ENCODE data around the gene STX16. TPM values are rescaled to one million over a fixed set of nuclear protein-coding genes. Genes with fewer than 3 reads are reported as not detected.

Gene STX16
- total RNA-seq, 1 experiment from 2014 or later: 93.3 TPM

DNA sequence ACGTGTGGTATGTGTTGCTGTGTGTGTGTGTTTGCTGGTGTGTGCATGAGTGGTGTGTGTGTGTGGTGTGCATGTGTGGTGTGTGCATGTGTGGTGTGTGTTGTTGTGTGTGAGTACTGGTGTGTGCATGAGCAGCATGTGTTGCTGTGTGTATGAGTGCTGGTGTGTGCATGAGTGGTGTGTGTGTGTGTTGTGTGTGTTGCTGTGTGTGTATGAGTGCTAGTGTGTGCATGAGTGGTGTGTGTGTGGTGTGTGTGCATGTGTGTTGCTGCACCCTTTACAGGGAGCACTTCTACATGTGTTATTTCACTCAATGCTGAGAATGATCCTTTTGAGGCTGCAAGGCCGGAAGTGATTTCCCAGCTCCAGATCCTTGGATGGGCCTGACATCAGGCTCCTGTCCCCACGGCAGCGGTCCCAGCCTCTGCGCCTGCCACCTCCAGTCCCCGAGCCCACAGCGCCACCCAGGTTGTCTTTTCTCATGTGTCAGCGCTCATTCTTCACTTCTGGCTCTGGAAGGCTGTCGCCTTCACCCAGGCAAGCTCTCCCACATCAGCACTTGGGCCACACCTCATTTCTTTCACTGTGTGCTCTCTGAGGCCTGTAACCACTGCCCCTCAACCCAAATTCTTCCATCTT is 44.1 kb downstream of the STX16 start:
- H3K36me3 Mint-ChIP-seq (ENCODE audit: insufficient read depth, unreplicated experiment): peaks cover 7% of the 10 kb centered on the region
- CTCF ChIA-PET: interaction anchor here (2.3 kb wide), 1 partner anchor 10 kb away, joined by 10 read pairs; no protein-coding TSS in a partner anchor
- H3K27ac Mint-ChIP-seq (ENCODE audit: low read depth, unreplicated experiment): no peak overlapping the region
- no peaks in the 10 kb centered on the region for H3K27me3 Mint-ChIP-seq (ENCODE audit: insufficient read depth, unreplicated experiment)
- no peak for DNase-seq (ENCODE audit: unreplicated experiment)
- POLR2A ChIA-PET: no interaction called here
- no peaks in the 10 kb centered on the region for H3K9me3 Mint-ChIP-seq (ENCODE audit: unreplicated experiment)
- intact Hi-C loops (cut with micrococcal nuclease): no loop called here
- no TSS peak for BruUV-seq (replicated peaks)
- H3K4me3 Mint-ChIP-seq (ENCODE audit: unreplicated experiment): no peak overlapping the region
- TF ChIP-seq, protein P1, sequence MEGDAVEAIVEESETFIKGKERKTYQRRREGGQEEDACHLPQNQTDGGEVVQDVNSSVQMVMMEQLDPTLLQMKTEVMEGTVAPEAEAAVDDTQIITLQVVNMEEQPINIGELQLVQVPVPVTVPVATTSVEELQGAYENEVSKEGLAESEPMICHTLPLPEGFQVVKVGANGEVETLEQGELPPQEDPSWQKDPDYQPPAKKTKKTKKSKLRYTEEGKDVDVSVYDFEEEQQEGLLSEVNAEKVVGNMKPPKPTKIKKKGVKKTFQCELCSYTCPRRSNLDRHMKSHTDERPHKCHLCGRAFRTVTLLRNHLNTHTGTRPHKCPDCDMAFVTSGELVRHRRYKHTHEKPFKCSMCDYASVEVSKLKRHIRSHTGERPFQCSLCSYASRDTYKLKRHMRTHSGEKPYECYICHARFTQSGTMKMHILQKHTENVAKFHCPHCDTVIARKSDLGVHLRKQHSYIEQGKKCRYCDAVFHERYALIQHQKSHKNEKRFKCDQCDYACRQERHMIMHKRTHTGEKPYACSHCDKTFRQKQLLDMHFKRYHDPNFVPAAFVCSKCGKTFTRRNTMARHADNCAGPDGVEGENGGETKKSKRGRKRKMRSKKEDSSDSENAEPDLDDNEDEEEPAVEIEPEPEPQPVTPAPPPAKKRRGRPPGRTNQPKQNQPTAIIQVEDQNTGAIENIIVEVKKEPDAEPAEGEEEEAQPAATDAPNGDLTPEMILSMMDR (IDR thresholded peaks at IDR 0.05; ENCODE audit: unreplicated experiment): no peak
- peaks cover 5% of the 10 kb centered on the region for H3K4me1 Mint-ChIP-seq (ENCODE audit: insufficient read depth, unreplicated experiment)

DNA sequence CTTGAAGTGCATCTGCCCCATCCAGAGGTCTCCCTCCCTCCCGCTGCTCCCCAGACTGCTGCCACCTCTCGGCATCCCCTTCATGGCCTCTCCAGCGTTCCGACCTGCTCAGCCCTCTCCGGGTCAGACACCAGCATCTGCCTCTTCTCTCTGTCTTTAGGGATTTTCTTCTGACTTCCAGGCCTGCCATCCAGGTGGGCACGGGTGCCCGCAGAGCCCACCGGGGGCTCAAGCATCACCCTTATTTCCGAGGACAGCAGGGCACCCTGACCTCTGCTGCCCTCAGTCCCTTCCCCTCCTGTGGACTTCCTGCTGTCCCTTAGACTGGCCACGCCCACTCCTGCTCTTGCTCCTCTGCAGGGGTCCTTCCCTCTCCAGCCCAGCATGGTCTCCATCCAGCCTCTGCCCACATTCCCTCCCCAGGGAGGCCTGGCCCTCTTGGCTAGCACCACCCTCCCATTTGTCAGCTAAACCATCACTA is 44.9 kb downstream of the STX16 start:
- Mint-ChIP-seq H3K4me3 (ENCODE audit: unreplicated experiment) (no peak overlapping the region), H3K27me3 (ENCODE audit: insufficient read depth, unreplicated experiment) (no peaks in the 10 kb centered on the region), H3K4me1 (ENCODE audit: insufficient read depth, unreplicated experiment) (peaks cover 1% of the 10 kb centered on the region), H3K9me3 (ENCODE audit: unreplicated experiment) (no peaks in the 10 kb centered on the region), H3K27ac (ENCODE audit: low read depth, unreplicated experiment) (no peak overlapping the region), H3K36me3 (ENCODE audit: insufficient read depth, unreplicated experiment) (peaks cover 7% of the 10 kb centered on the region)
- TF ChIP-seq, protein P1 (IDR thresholded peaks at IDR 0.05; ENCODE audit: unreplicated experiment): no peak
- POLR2A ChIA-PET: interaction anchor here (0.6 to 1.0 kb wide), 2 partner anchors 19 to 854 kb away, joined by 3 to 5 read pairs; no protein-coding TSS in a partner anchor
- no TSS peak for BruUV-seq (replicated peaks)
- intact Hi-C loops (cut with micrococcal nuclease): no loop called here
- no peak for DNase-seq (ENCODE audit: unreplicated experiment)
- CTCF ChIA-PET: interaction anchor here (0.9 to 1.1 kb wide), 2 partner anchors 283 to 799 kb away, joined by 3 read pairs; no protein-coding TSS in a partner anchor

DNA sequence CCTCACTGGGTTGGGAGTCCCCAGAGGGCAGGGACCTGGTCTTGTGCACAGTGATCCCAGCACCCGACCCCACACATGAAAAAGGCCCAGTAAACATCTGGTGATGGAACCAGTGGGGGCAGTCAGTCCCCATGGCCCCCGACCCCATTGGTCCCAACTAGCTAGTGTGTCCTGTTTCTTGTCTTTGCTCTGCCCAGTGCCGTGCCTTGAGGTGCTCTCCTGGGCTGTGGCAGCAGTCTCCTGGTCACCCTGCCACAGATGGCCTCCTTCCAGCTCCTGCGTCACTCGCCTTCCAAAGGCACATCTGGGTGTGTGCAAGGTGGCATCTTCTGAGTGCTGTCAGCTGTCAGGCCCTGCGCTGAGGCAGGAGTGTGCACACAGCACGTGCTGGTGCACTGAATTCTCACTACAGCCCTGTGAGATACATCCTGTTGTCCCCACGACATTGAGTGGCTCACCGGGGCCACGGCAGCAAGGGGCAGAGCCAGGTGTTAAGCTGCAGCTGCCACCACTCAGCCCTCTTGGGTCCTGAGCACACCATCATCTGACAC is 45.4 kb downstream of the STX16 start:
- ChIA-PET CTCF (interaction anchor here (0.9 to 1.2 kb wide), 3 partner anchors 282 to 799 kb away, joined by 3 to 4 read pairs (median 3); no protein-coding TSS in a partner anchor), POLR2A (interaction anchor here (0.6 to 1.0 kb wide), 2 partner anchors 20 to 854 kb away, joined by 3 to 5 read pairs; no protein-coding TSS in a partner anchor)
- no TSS peak for BruUV-seq (replicated peaks)
- H3K4me3 Mint-ChIP-seq (ENCODE audit: unreplicated experiment): no peak overlapping the region
- TF ChIP-seq, protein P1 (IDR thresholded peaks at IDR 0.05; ENCODE audit: unreplicated experiment): no peak
- peaks cover 8% of the 10 kb centered on the region for H3K36me3 Mint-ChIP-seq (ENCODE audit: insufficient read depth, unreplicated experiment)
- DNase-seq (ENCODE audit: unreplicated experiment): no peak
- H3K4me1 Mint-ChIP-seq (ENCODE audit: insufficient read depth, unreplicated experiment): no peaks in the 10 kb centered on the region
- H3K27me3 Mint-ChIP-seq (ENCODE audit: insufficient read depth, unreplicated experiment): no peaks in the 10 kb centered on the region
- intact Hi-C loops (cut with micrococcal nuclease): no loop called here
- no peaks in the 10 kb centered on the region for H3K9me3 Mint-ChIP-seq (ENCODE audit: unreplicated experiment)
- H3K27ac Mint-ChIP-seq (ENCODE audit: low read depth, unreplicated experiment): no peak overlapping the region

DNA sequence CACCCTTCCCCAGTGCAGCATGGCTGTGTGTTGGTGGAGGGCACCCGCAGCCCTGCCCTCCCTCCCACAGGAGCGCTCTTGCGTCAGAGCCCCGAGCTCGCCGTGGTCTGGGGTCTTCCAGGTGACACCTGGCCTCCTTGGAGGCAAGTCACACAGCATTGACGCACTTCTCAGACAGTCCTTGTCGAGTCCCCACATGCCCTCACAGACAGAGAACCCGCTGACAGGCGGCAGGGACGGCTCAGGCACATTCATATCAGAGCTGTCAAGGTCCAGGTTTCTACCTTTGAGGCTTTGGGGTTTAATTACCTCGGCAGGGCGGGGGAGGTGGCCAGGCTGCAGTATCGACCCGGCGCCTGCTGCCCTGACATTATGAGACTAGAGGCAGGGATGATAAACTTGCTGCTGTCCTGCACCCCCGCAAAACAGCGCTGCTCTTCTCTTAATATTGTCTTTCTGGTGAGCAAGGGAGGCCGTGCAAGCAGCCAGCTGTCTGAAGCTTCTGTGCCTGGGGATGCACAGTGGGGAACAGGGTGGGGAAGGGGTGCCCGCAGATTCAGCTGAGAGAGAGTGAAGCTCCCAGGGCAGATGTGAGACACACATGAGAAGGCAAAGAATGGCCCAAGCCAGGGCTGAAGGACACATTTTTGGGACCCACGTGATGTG is 46.3 kb downstream of the STX16 start:
- H3K36me3 Mint-ChIP-seq (ENCODE audit: insufficient read depth, unreplicated experiment): peaks cover 14% of the 10 kb centered on the region
- TF ChIP-seq, protein P1 (IDR thresholded peaks at IDR 0.05; ENCODE audit: unreplicated experiment): no peak
- no peaks in the 10 kb centered on the region for H3K9me3 Mint-ChIP-seq (ENCODE audit: unreplicated experiment)
- H3K27me3 Mint-ChIP-seq (ENCODE audit: insufficient read depth, unreplicated experiment): no peaks in the 10 kb centered on the region
- POLR2A ChIA-PET: no interaction called here
- H3K4me3 Mint-ChIP-seq (ENCODE audit: unreplicated experiment): no peak overlapping the region
- intact Hi-C loops (cut with micrococcal nuclease): no loop called here
- no peak for DNase-seq (ENCODE audit: unreplicated experiment)
- H3K4me1 Mint-ChIP-seq (ENCODE audit: insufficient read depth, unreplicated experiment): no peaks in the 10 kb centered on the region
- no peak overlapping the region for H3K27ac Mint-ChIP-seq (ENCODE audit: low read depth, unreplicated experiment)
- BruUV-seq (replicated peaks): no TSS peak
- CTCF ChIA-PET: interaction anchor here (1.2 kb wide), 1 partner anchor 758 kb away, joined by 4 read pairs; no protein-coding TSS in a partner anchor

Data from MCF 10A (cell line).